ENCODE measurements around the gene KAZN. TPM values are rescaled to one million over a fixed set of nuclear protein-coding genes. Genes with fewer than 3 reads are reported as not detected.

The KAZN gene
- total and polyA plus RNA-seq, 10 donors, result 20.0 to 245 (median 144) TPM

GRCh38 chr1:15148475-15148874 is 550.0 kb downstream of the KAZN start:
- no peaks in the 10 kb centered on the region for H3K36me3 ChIP-seq
- no peak overlapping the region for H3K4me3 ChIP-seq
- WGBS, 5 donors, result 87 to 93% (median 91%) methylated on average over 9 of the region's 9 CpGs
- no peak for DNase-seq
- no peaks in the 10 kb centered on the region for H3K9me3 ChIP-seq
- TF ChIP-seq POLR2A (IDR thresholded peaks at IDR 0.05) (no peak), POLR2AphosphoS5 (IDR thresholded peaks at IDR 0.05) (no peak), CTCF (IDR thresholded peaks at IDR 0.05 in 8 of 11, conservative IDR thresholded peaks at IDR 0.05 in 3 of 11) (no peak)
- H3K27ac ChIP-seq, result no peak overlapping the region
- H3K4me1 ChIP-seq, result peaks cover 0 to 23% (median 15%) of the 10 kb centered on the region in 6 donors
- peaks cover 0 to 31% (median 13%) of the 10 kb centered on the region in 7 donors for H3K27me3 ChIP-seq (replicated peaks in 1 of 7)
- intact Hi-C loops (cut with DNase I; ENCODE audit: low total_unique reads), result no loop called here

GRCh38 chr1:15148941-15149340 is 550.5 kb downstream of the KAZN start:
- peaks cover 0 to 36% (median 18%) of the 10 kb centered on the region in 7 donors for H3K27me3 ChIP-seq (replicated peaks in 1 of 7)
- no peak for DNase-seq
- no peak overlapping the region for H3K27ac ChIP-seq
- H3K4me3 ChIP-seq, result no peak overlapping the region
- H3K36me3 ChIP-seq, result no peaks in the 10 kb centered on the region
- TF ChIP-seq POLR2A (IDR thresholded peaks at IDR 0.05), result no peak
- no peaks in the 10 kb centered on the region for H3K9me3 ChIP-seq
- intact Hi-C loops (cut with DNase I; ENCODE audit: low total_unique reads), result no loop called here
- WGBS, 5 donors, result 0% methylated on average over 1 of the region's 1 CpG
- H3K4me1 ChIP-seq, result peaks cover 0 to 27% (median 20%) of the 10 kb centered on the region in 6 donors

GRCh38 chr1:15150376-15150775 is 551.9 kb downstream of the KAZN start:
- H3K36me3 ChIP-seq, result no peaks in the 10 kb centered on the region
- intact Hi-C loops (cut with DNase I; ENCODE audit: low total_unique reads), result loop anchor here (10.0 kb wide), 1 partner anchor 114 kb away; no protein-coding TSS in a partner anchor
- WGBS, 5 donors, result 73 to 95% (median 89%) methylated on average over 3 of the region's 3 CpGs
- peaks cover 3 to 42% (median 32%) of the 10 kb centered on the region in 6 donors for H3K4me1 ChIP-seq
- H3K27ac ChIP-seq, result no peak overlapping the region
- TF ChIP-seq POLR2A (IDR thresholded peaks at IDR 0.05) (no peak), CTCF (IDR thresholded peaks at IDR 0.05 in 8 of 11, conservative IDR thresholded peaks at IDR 0.05 in 3 of 11) (no peak), POLR2AphosphoS5 (IDR thresholded peaks at IDR 0.05) (no peak)
- no peak for DNase-seq
- H3K27me3 ChIP-seq (replicated peaks in 1 of 7), result peaks cover 0 to 50% (median 23%) of the 10 kb centered on the region in 7 donors
- no peak overlapping the region for H3K4me3 ChIP-seq
- no peaks in the 10 kb centered on the region for H3K9me3 ChIP-seq

GRCh38 chr1:15151377-15151806 is 552.9 kb downstream of the KAZN start:
- H3K4me1 ChIP-seq, result peaks cover 3 to 52% (median 41%) of the 10 kb centered on the region in 6 donors
- DNase-seq, result no peak
- intact Hi-C loops (cut with DNase I; ENCODE audit: low total_unique reads), result loop anchor here (10.0 kb wide), 1 partner anchor 113 kb away; no protein-coding TSS in a partner anchor
- H3K4me3 ChIP-seq, result no peak overlapping the region
- H3K27ac ChIP-seq, result no peak overlapping the region
- H3K27me3 ChIP-seq (replicated peaks in 1 of 7), result peaks cover 0 to 50% (median 23%) of the 10 kb centered on the region in 7 donors
- H3K9me3 ChIP-seq, result no peaks in the 10 kb centered on the region
- 56 to 69% (median 67%) methylated on average over 5 of the region's 5 CpGs for WGBS, 5 donors
- H3K36me3 ChIP-seq, result no peaks in the 10 kb centered on the region
- TF ChIP-seq POLR2A (IDR thresholded peaks at IDR 0.05) (no peak), CTCF (IDR thresholded peaks at IDR 0.05 in 8 of 11, conservative IDR thresholded peaks at IDR 0.05 in 3 of 11) (no peak), POLR2AphosphoS5 (IDR thresholded peaks at IDR 0.05) (no peak)
